GM12874 (cell line): ENCODE results near the gene LMF1.

Experiments
- CTCF ChIP-seq: IDR thresholded peaks from 2 replicates; pipeline ENCODE4 v1.5.1; 2011; ENCODE audit warnings: low read depth, mild to moderate bottlenecking, control low read depth, low read length, moderate library complexity; ENCODE audit not compliant: insufficient read depth

LMF1 gene

GRCh38 chr16:890217-890616 lies 80.6 kb downstream of the LMF1 start:
- no peak for TF ChIP-seq CTCF

- no peak for TF ChIP-seq CTCF
Measured at GRCh38 chr16:889586-889985, 81.2 kb downstream of the LMF1 start.

- no peak for TF ChIP-seq CTCF
Measured at GRCh38 chr16:888901-889570, 81.7 kb downstream of the LMF1 start.

- TF ChIP-seq CTCF, result no peak
Measured at GRCh38 chr16:887846-888245, 82.9 kb downstream of the LMF1 start.

- TF ChIP-seq CTCF, result no peak
Measured at GRCh38 chr16:886802-887731, 83.7 kb downstream of the LMF1 start.

- TF ChIP-seq CTCF, result no peak
Measured at GRCh38 chr16:886084-886543, 84.7 kb downstream of the LMF1 start.

GRCh38 chr16:885391-885790 lies 85.4 kb downstream of the LMF1 start:
- TF ChIP-seq CTCF, result no peak
